NT2/D1 (cell line): Measurements from ENCODE around the gene DOCK1.

Experiments
- SUZ12 ChIP-seq: IDR thresholded peaks from 2 replicates; pipeline ENCODE4 v1.6.1; 2011; ENCODE audit not compliant: insufficient read length, insufficient read depth; ENCODE audit errors: extremely low read depth
- YY1 ChIP-seq: IDR thresholded peaks from 2 replicates; pipeline ENCODE4 v1.6.1; 2011; ENCODE audit not compliant: insufficient read length, insufficient read depth
- ZNF274 ChIP-seq: IDR thresholded peaks from 2 replicates; pipeline ENCODE4 v1.6.1; 2011; ENCODE audit warnings: mild to moderate bottlenecking, low read depth, low read length

DNA sequence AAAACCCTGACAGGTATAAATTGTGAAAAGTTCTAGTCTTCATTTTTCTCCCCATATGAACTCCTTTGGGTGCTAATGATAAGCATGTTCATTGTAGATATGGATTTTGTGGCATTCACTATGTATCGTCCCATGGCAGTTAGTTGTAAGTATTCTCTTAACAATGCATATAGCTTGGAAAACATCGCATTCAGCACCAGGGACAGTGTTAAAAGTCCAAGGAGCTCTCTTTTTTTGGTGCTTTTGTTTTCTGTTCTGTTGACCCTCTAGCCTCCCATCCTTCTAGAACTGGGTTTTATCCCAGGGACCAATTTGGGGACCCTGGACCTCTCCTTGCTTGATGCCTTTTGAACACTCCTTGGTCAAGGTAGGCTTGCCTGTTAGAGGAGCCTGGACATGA is 253.4 kb downstream of the DOCK1 start:
- TF ChIP-seq SUZ12 (no peak), ZNF274 (no peak), YY1 (no peak)
